GM23248 (cell line): Measurements from ENCODE around the gene MOB3B. TPM values are rescaled to one million over a fixed set of nuclear protein-coding genes. Genes with fewer than 3 reads are reported as not detected.

Experiments
- DNase-seq: peaks from one replicate; pipeline ENCODE4 v3.0.0-alpha.2; 2015
- H2AFZ ChIP-seq: fragments of 200-600 bp; sonication (generic); 2 replicates; pipeline ENCODE4 v1.6.1; 2016; ENCODE audit warnings: antibody characterized with exemption
- H3F3A ChIP-seq: fragments of 200-600 bp; sonication (generic); 2 replicates; pipeline ENCODE4 v1.6.1; 2016; ENCODE audit warnings: mild to moderate bottlenecking, antibody characterized with exemption, mixed run types; ENCODE audit not compliant: insufficient read depth
- H3K27ac ChIP-seq: fragments of 200-600 bp; sonication (generic); 2 replicates; pipeline ENCODE4 v1.5.1; 2016; ENCODE audit warnings: mild to moderate bottlenecking
- H3K27me3 ChIP-seq: fragments of 200-600 bp; sonication (generic); replicated peaks from 2 replicates; pipeline ENCODE4 v1.6.1; 2016; ENCODE audit warnings: mild to moderate bottlenecking; ENCODE audit not compliant: insufficient read depth
- H3K36me3 ChIP-seq: fragments of 200-600 bp; sonication (generic); 2 replicates; pipeline ENCODE4 v1.6.1; 2016; ENCODE audit warnings: low read depth, mild to moderate bottlenecking
- H3K4me1 ChIP-seq: fragments of 200-600 bp; sonication (generic); 2 replicates; pipeline ENCODE4 v1.6.1; 2016; ENCODE audit warnings: mild to moderate bottlenecking; ENCODE audit not compliant: insufficient read depth
- H3K4me2 ChIP-seq: fragments of 200-600 bp; sonication (generic); one replicate; pipeline ENCODE4 v1.6.1; 2016; ENCODE audit warnings: mild to moderate bottlenecking; ENCODE audit not compliant: unreplicated experiment
- H3K4me3 ChIP-seq: fragments of 200-600 bp; sonication (generic); 2 replicates; pipeline ENCODE4 v1.5.1; 2016; ENCODE audit warnings: mild to moderate bottlenecking
- H3K79me2 ChIP-seq: fragments of 200-600 bp; sonication (generic); 2 replicates; pipeline ENCODE4 v1.6.1; 2016; ENCODE audit warnings: mild to moderate bottlenecking; ENCODE audit not compliant: insufficient read depth
- H3K9ac ChIP-seq: fragments of 200-600 bp; sonication (generic); 2 replicates; pipeline ENCODE4 v1.6.1; 2016; ENCODE audit warnings: mild to moderate bottlenecking
- H3K9me2 ChIP-seq: fragments of 200-600 bp; sonication (generic); 2 replicates; pipeline ENCODE4 v1.6.1; 2016; ENCODE audit warnings: mixed run types, mild to moderate bottlenecking, moderate library complexity; ENCODE audit not compliant: insufficient read depth
- H3K9me3 ChIP-seq: fragments of 200-600 bp; sonication (generic); one replicate; pipeline ENCODE4 v1.6.1; 2017; ENCODE audit warnings: low read depth
- H4K20me1 ChIP-seq: fragments of 200-600 bp; sonication (generic); 2 replicates; pipeline ENCODE4 v1.6.0; 2016; ENCODE audit not compliant: insufficient read depth
- EZH2 ChIP-seq: fragments of 200-600 bp; sonication (generic); IDR thresholded peaks from 2 replicates; pipeline ENCODE4 v1.6.1; 2018; ENCODE audit warnings: antibody characterized with exemption, mild to moderate bottlenecking; ENCODE audit not compliant: insufficient read depth, poor library complexity, severe bottlenecking
- EZH2phosphoT487 ChIP-seq: fragments of 200-600 bp; sonication (generic); IDR thresholded peaks from 2 replicates; pipeline ENCODE4 v1.6.1; 2018; ENCODE audit warnings: antibody characterized with exemption, moderate library complexity, mild to moderate bottlenecking, low read depth; ENCODE audit not compliant: insufficient read depth
- WGBS, 2 experiments: methylation state at CpG; one replicate each; pipeline ENCODE4 v1.1.6; 2015 to 2017; ENCODE audit warnings: low lambda C conversion rate in 2 of 2, low coverage in 1 of 2; ENCODE audit errors: missing lambda C conversion rate in 2 of 2; 5-methylcytosine and 5-hydroxymethylcytosine counted together
- in situ Hi-C: fragments of 300-500 bp; cut with MboI; formaldehyde crosslinking; loops from 2 replicates; pipeline ENCODE4 v1.15.0; 2020
- polyA plus RNA-seq: library from polyadenylated mRNA; unstranded; fragments of >200 nt; fragmentation: Nextera tagmentation; extraction: Ambion mirVana; gene quantifications from 2 replicates; pipeline ENCODE4 v1.2.1, GENCODE V29; 2016
- total RNA-seq: library from RNA; depleted of rRNA; stranded (reverse); fragments of >200 nt; shearing (Covaris generic); gene quantifications from 2 replicates; pipeline ENCODE4 v1.2.3, GENCODE V29; 2014

Gene MOB3B
- total and polyA plus RNA-seq, 2 experiments from 2014 or later, result 0.06 TPM; not detected in 1

GRCh38 chr9:27565696-27566095 lies 36.1 kb upstream of the MOB3B start:
- no peaks in the 10 kb centered on the region for H3F3A ChIP-seq
- no peak overlapping the region for H3K4me3 ChIP-seq
- in situ Hi-C loops, result no loop called here
- no peak for DNase-seq
- H3K27me3 ChIP-seq, result no peaks in the 10 kb centered on the region
- no peaks in the 10 kb centered on the region for H3K4me1 ChIP-seq
- no peaks in the 10 kb centered on the region for H3K79me2 ChIP-seq
- no peak overlapping the region for H3K27ac ChIP-seq
- H3K9ac ChIP-seq, result no peak overlapping the region
- TF ChIP-seq EZH2, result no peak
- TF ChIP-seq EZH2phosphoT487, result no peak
- no peak overlapping the region for H2AFZ ChIP-seq
- H3K9me3 ChIP-seq, result no peaks in the 10 kb centered on the region
- H3K36me3 ChIP-seq, result no peaks in the 10 kb centered on the region
- no peaks in the 10 kb centered on the region for H3K9me2 ChIP-seq
- no peak overlapping the region for H3K4me2 ChIP-seq
- H4K20me1 ChIP-seq, result no peaks in the 10 kb centered on the region

GRCh38 chr9:27564670-27565069 lies 35.1 kb upstream of the MOB3B start:
- no peaks in the 10 kb centered on the region for H3K4me1 ChIP-seq
- H3K4me3 ChIP-seq, result no peak overlapping the region
- TF ChIP-seq EZH2 (no peak), EZH2phosphoT487 (no peak)
- H2AFZ ChIP-seq, result no peak overlapping the region
- in situ Hi-C loops, result no loop called here
- no peaks in the 10 kb centered on the region for H3K9me3 ChIP-seq
- no peaks in the 10 kb centered on the region for H3K9me2 ChIP-seq
- H3F3A ChIP-seq, result no peaks in the 10 kb centered on the region
- no peaks in the 10 kb centered on the region for H4K20me1 ChIP-seq
- H3K9ac ChIP-seq, result no peak overlapping the region
- H3K4me2 ChIP-seq, result no peak overlapping the region
- H3K27me3 ChIP-seq, result no peaks in the 10 kb centered on the region
- DNase-seq, result no peak
- no peaks in the 10 kb centered on the region for H3K36me3 ChIP-seq
- H3K79me2 ChIP-seq, result no peaks in the 10 kb centered on the region
- WGBS, 2 experiments, result 97 to 100% methylated on average over 1 of the region's 1 CpG
- no peak overlapping the region for H3K27ac ChIP-seq

- H3F3A ChIP-seq, result no peaks in the 10 kb centered on the region
- in situ Hi-C loops, result no loop called here
- no peak for DNase-seq
- no peak overlapping the region for H3K27ac ChIP-seq
- no peak overlapping the region for H3K4me3 ChIP-seq
- no peaks in the 10 kb centered on the region for H3K9me3 ChIP-seq
- no peaks in the 10 kb centered on the region for H3K27me3 ChIP-seq
- no peaks in the 10 kb centered on the region for H3K36me3 ChIP-seq
- no peak overlapping the region for H3K9ac ChIP-seq
- H3K4me1 ChIP-seq, result no peaks in the 10 kb centered on the region
- WGBS, 2 experiments, result 92 to 94% methylated on average over 4 of the region's 4 CpGs
- H4K20me1 ChIP-seq, result no peaks in the 10 kb centered on the region
- H3K9me2 ChIP-seq, result no peaks in the 10 kb centered on the region
- H3K4me2 ChIP-seq, result no peak overlapping the region
- TF ChIP-seq EZH2, result no peak
- TF ChIP-seq EZH2phosphoT487, result no peak
- H2AFZ ChIP-seq, result no peak overlapping the region
- no peaks in the 10 kb centered on the region for H3K79me2 ChIP-seq
These were observed 34.3 kb upstream of the MOB3B start for GRCh38 chr9:27563738-27564430.

GRCh38 chr9:27561685-27562084 lies 32.1 kb upstream of the MOB3B start:
- no peak for DNase-seq
- H3K9ac ChIP-seq, result no peak overlapping the region
- H3K4me1 ChIP-seq, result no peaks in the 10 kb centered on the region
- H3K4me2 ChIP-seq, result no peak overlapping the region
- H3K4me3 ChIP-seq, result no peak overlapping the region
- H3F3A ChIP-seq, result no peaks in the 10 kb centered on the region
- no peaks in the 10 kb centered on the region for H3K9me2 ChIP-seq
- no peak for TF ChIP-seq EZH2
- no peak for TF ChIP-seq EZH2phosphoT487
- no peaks in the 10 kb centered on the region for H4K20me1 ChIP-seq
- no peak overlapping the region for H2AFZ ChIP-seq
- no peaks in the 10 kb centered on the region for H3K9me3 ChIP-seq
- no peaks in the 10 kb centered on the region for H3K36me3 ChIP-seq
- H3K27ac ChIP-seq, result no peak overlapping the region
- WGBS, 2 experiments, result 93 to 94% methylated on average over 3 of the region's 3 CpGs
- no peaks in the 10 kb centered on the region for H3K27me3 ChIP-seq
- H3K79me2 ChIP-seq, result no peaks in the 10 kb centered on the region
- in situ Hi-C loops, result no loop called here

GRCh38 chr9:27560457-27560856 lies 30.8 kb upstream of the MOB3B start:
- H3K4me3 ChIP-seq, result no peak overlapping the region
- no peaks in the 10 kb centered on the region for H3F3A ChIP-seq
- DNase-seq, result no peak
- no peak overlapping the region for H3K27ac ChIP-seq
- no peaks in the 10 kb centered on the region for H3K36me3 ChIP-seq
- no peaks in the 10 kb centered on the region for H3K9me2 ChIP-seq
- TF ChIP-seq EZH2, result no peak
- no peak for TF ChIP-seq EZH2phosphoT487
- H3K4me1 ChIP-seq, result no peaks in the 10 kb centered on the region
- H3K4me2 ChIP-seq, result no peak overlapping the region
- H3K9me3 ChIP-seq, result no peaks in the 10 kb centered on the region
- in situ Hi-C loops, result no loop called here
- H2AFZ ChIP-seq, result no peak overlapping the region
- H4K20me1 ChIP-seq, result no peaks in the 10 kb centered on the region
- H3K27me3 ChIP-seq, result no peaks in the 10 kb centered on the region
- no peak overlapping the region for H3K9ac ChIP-seq
- H3K79me2 ChIP-seq, result no peaks in the 10 kb centered on the region
